Natural killer cell (primary cell): ENCODE results near the gene BACE1. TPM values are rescaled to one million over a fixed set of nuclear protein-coding genes. Genes with fewer than 3 reads are reported as not detected.
"Not testable (repeated sequence)": the region's sequence is repeated elsewhere in the genome, so short reads cannot be mapped to it uniquely, and the experiment has no call there.

Experiments used
- ATAC-seq, 3 donors: fragments of 150-1000 bp in 2 of 3; fragments of 200-7000 bp in 1 of 3; cut with Tn5 transposase; 1 replicate in 1 of 3; 2 replicates in 2 of 3; pipeline ENCODE4 v1.10.0; 2021; ENCODE audit warnings: mild to moderate bottlenecking in 2 of 3, moderate library complexity in 2 of 3
- DNase-seq, 2 donors: peaks; one replicate each; pipeline versions ENCODE4 v3.0.0 to v3.0.0-alpha.2; 2013 to 2021; ENCODE audit warnings: mixed read lengths in 1 of 2
- H3K27ac ChIP-seq: one replicate; pipeline ENCODE4 v1.5.1; 2013; ENCODE audit warnings: mild to moderate bottlenecking, low read length
- H3K27me3 ChIP-seq: one replicate; pipeline ENCODE4 v1.6.1; 2013; ENCODE audit warnings: low read length; ENCODE audit not compliant: control insufficient read depth, insufficient read depth
- H3K36me3 ChIP-seq: one replicate; pipeline ENCODE4 v1.6.1; 2013; ENCODE audit warnings: low read length; ENCODE audit not compliant: control insufficient read depth, insufficient read depth
- H3K4me1 ChIP-seq: one replicate; pipeline ENCODE4 v1.6.1; 2013; ENCODE audit warnings: low read length; ENCODE audit not compliant: control insufficient read depth, insufficient read depth
- H3K4me3 ChIP-seq: one replicate; pipeline ENCODE4 v1.5.1; 2013; ENCODE audit warnings: low read length
- H3K9me3 ChIP-seq: one replicate; pipeline ENCODE4 v1.6.1; 2013; ENCODE audit warnings: low read length; ENCODE audit not compliant: control insufficient read depth, insufficient read depth
- H3K27ac Mint-ChIP-seq, 2 donors: one replicate each; pipeline ENCODE4 v1.8.0; 2022; ENCODE audit warnings: mild to moderate bottlenecking in 2 of 2, mixed read lengths in 2 of 2, moderate library complexity in 1 of 2
- H3K27me3 Mint-ChIP-seq, 2 donors: one replicate each; pipeline ENCODE4 v1.8.0; 2022; ENCODE audit warnings: low read depth in 2 of 2, mixed read lengths in 2 of 2
- H3K36me3 Mint-ChIP-seq: one replicate; pipeline ENCODE4 v1.8.0; 2022; ENCODE audit warnings: mixed read lengths
- H3K4me1 Mint-ChIP-seq, 2 donors: one replicate each; pipeline ENCODE4 v1.8.0; 2022; ENCODE audit warnings: mixed read lengths in 2 of 2
- H3K4me3 Mint-ChIP-seq: one replicate; pipeline ENCODE4 v1.8.0; 2022; ENCODE audit warnings: mild to moderate bottlenecking, moderate library complexity, mixed read lengths
- H3K9me3 Mint-ChIP-seq, 2 donors: one replicate each; pipeline ENCODE4 v1.8.0; 2022; ENCODE audit warnings: mixed read lengths in 2 of 2
- CTCF ChIP-seq: fragments of 200-600 bp; IDR thresholded peaks from one replicate; pipeline ENCODE4 v1.8.0; 2022; ENCODE audit warnings: antibody characterized with exemption
- WGBS: methylation state at CpG from one replicate; pipeline ENCODE4 v1.1.7; 2013; ENCODE audit warnings: missing lambda C conversion rate; ENCODE audit not compliant: insufficient coverage; 5-methylcytosine and 5-hydroxymethylcytosine counted together
- intact Hi-C: fragments of 100-400 bp; cut with micrococcal nuclease; formaldehyde crosslinking; loops from one replicate; pipeline ENCODE4 v1.14.2; 2022
- total RNA-seq, 4 donors: library from RNA; stranded (reverse); fragments of 120-200 nt in 1 of 4; gene quantifications; one replicate each; pipeline versions ENCODE4 v1.2.3 to v1.2.4, GENCODE V29; 2013 to 2022

The BACE1 gene
- total RNA-seq, 3 donors from 2014 or later (not counting 1 experiment from before 2014, with no cell fraction given), result 0.21 to 1.1 (median 0.79) TPM

DNA sequence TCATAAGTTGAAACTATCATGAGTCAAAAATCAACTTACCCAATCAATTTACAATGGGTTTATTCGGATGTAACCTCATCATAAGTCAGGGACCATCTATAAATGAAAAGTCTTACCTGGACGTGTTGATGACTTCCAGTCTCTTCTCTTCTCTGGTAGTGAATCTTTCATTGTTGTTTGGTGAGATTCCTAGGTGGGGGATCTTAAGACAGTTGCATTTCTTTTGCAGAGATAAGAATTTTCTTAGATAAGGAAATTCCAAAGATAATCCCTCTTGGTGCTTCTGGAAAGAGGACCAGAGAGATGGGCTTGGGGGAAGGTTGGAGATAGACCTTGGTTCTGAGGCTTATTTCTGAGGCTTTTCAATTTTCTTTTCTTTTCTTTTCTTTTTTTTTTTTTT lies 46.2 kb downstream of the BACE1 start:
- Histone ChIP-seq H3K36me3 (peaks cover 3% of the 10 kb centered on the region), H3K4me3 (no peak overlapping the region), H3K27me3 (no peaks in the 10 kb centered on the region), H3K4me1 (no peaks in the 10 kb centered on the region), H3K27ac (no peak overlapping the region), H3K9me3 (no peaks in the 10 kb centered on the region)
- Mint-ChIP-seq H3K9me3 (no peaks in the 10 kb centered on the region), H3K27ac (no peak overlapping the region), H3K4me3 (no peak overlapping the region), H3K4me1 (peaks cover 0 to 5% of the 10 kb centered on the region in 2 donors), H3K27me3 (no peaks in the 10 kb centered on the region), H3K36me3 (peaks cover 9% of the 10 kb centered on the region)
- WGBS, result no CpG with 5 or more reads among the region's 2 CpGs
- no peak for DNase-seq
- intact Hi-C loops, result no loop called here
- no peak for ATAC-seq
- no peak for TF ChIP-seq CTCF

GRCh38 chr11:117265745-117266144 lies 50.3 kb downstream of the BACE1 start:
- H3K27ac Mint-ChIP-seq, result no peak overlapping the region
- no peak for ATAC-seq

DNA sequence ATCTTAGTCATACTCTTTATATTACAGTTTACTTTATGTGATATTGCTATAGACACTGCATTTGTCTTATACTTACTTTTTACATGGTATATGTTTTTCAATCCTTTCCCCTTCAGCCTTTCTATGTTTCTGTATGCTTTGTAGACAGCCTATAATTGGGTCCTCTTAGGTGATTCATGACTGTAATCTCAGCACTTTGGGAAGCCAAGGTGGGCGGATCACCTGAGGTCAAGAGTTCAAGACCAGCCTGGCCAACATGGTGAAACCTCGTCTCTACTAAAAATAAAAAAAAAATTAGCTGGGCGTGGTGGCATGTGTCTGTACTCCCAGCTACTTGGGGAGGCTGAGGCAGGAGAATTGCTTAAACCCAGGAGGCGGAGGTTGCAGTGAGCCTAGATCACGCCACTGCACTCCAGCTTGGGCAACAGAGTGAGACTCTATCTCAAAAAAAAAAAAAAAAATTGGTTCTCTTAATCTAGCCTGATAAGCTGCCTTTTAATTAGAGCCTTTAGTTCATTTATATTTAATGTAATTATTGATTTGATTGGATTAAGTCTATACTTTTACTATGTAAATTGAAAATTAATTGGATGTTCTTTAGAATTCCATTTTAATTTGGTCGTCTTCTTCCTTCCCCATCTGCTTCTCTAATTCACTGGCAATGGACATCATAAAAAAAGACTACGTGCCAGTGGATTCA lies 51.3 kb downstream of the BACE1 start:
- H3K4me3 Mint-ChIP-seq, H3K9me3 ChIP-seq, H3K27me3 ChIP-seq, H3K4me3 ChIP-seq, H3K27ac Mint-ChIP-seq, H3K36me3 Mint-ChIP-seq, H3K4me1 ChIP-seq, DNase-seq, H3K27me3 Mint-ChIP-seq, ATAC-seq, H3K27ac ChIP-seq, H3K4me1 Mint-ChIP-seq, H3K9me3 Mint-ChIP-seq, intact Hi-C loops: not testable (repeated sequence)
- peaks cover 11% of the 10 kb centered on the region for H3K36me3 ChIP-seq
- WGBS, result 97% methylated on average over 6 of the region's 7 CpGs

More at GRCh38 chr11:117265745-117266144, 50.3 kb downstream of the BACE1 start:
- H3K9me3 ChIP-seq, result no peaks in the 10 kb centered on the region
- no peak overlapping the region for H3K4me3 ChIP-seq
- H3K27me3 Mint-ChIP-seq, result no peaks in the 10 kb centered on the region
- DNase-seq, result no peak
- 100% methylated on average over 2 of the region's 2 CpGs for WGBS
- no peaks in the 10 kb centered on the region for H3K9me3 Mint-ChIP-seq
- H3K27ac ChIP-seq, result no peak overlapping the region
- TF ChIP-seq CTCF, result no peak
- no peaks in the 10 kb centered on the region for H3K36me3 Mint-ChIP-seq
- H3K4me1 ChIP-seq, result no peaks in the 10 kb centered on the region
- no peak overlapping the region for H3K4me3 Mint-ChIP-seq
- intact Hi-C loops, result no loop called here
- no peaks in the 10 kb centered on the region for H3K27me3 ChIP-seq
- H3K36me3 ChIP-seq, result peaks cover 8% of the 10 kb centered on the region
- H3K4me1 Mint-ChIP-seq, result no peaks in the 10 kb centered on the region

- WGBS, result no CpG with 5 or more reads among the region's 1 CpG
- H3K27ac Mint-ChIP-seq, result no peak overlapping the region
- Histone ChIP-seq H3K27me3 (no peaks in the 10 kb centered on the region), H3K36me3 (peaks cover 9% of the 10 kb centered on the region), H3K4me1 (no peaks in the 10 kb centered on the region), H3K9me3 (no peaks in the 10 kb centered on the region), H3K4me3 (no peak overlapping the region), H3K27ac (no peak overlapping the region)
- ATAC-seq, result no peak
- H3K27me3 Mint-ChIP-seq, result no peaks in the 10 kb centered on the region
- H3K4me3 Mint-ChIP-seq, result no peak overlapping the region
- no peak for TF ChIP-seq CTCF
- H3K36me3 Mint-ChIP-seq, result no peaks in the 10 kb centered on the region
- intact Hi-C loops, result no loop called here
- H3K9me3 Mint-ChIP-seq, result no peaks in the 10 kb centered on the region
- no peaks in the 10 kb centered on the region for H3K4me1 Mint-ChIP-seq
- DNase-seq, result no peak
These were observed 56.6 kb downstream of the BACE1 start for GRCh38 chr11:117259417-117259816.
